HL-60 (cell line): ENCODE data around the gene CROT.

Experiments used
- DNase-seq, 2 experiments: peaks; one replicate each; pipeline ENCODE4 v3.0.0-alpha.2; 2010 to 2020; ENCODE audit warnings: low read depth in 1 of 2, low spot score in 1 of 2
- H3K27ac ChIP-seq: fragments of 250-450 bp; sonication (Bioruptor Pico); replicated peaks from 2 replicates; pipeline ENCODE4 v1.5.1; 2020; ENCODE audit warnings: mild to moderate bottlenecking, moderate library complexity
- H3K27me3 ChIP-seq: fragments of 250-450 bp; sonication (Bioruptor Pico); 2 replicates; pipeline ENCODE4 v1.5.1; 2021; ENCODE audit warnings: mild to moderate bottlenecking, moderate library complexity; ENCODE audit not compliant: insufficient read depth, poor library complexity, severe bottlenecking
- H3K4me3 ChIP-seq: replicated peaks from 2 replicates; pipeline ENCODE4 v1.5.1; 2011; ENCODE audit warnings: mild to moderate bottlenecking, control low read depth, low read length; ENCODE audit not compliant: insufficient read depth
- CTCF ChIP-seq: IDR thresholded peaks from one replicate; pipeline ENCODE4 v1.5.1; 2011; ENCODE audit warnings: low read length, control low read depth, inconsistent platforms; ENCODE audit not compliant: insufficient read depth
- GABPA ChIP-seq: IDR thresholded peaks from 2 replicates; pipeline ENCODE4 v1.6.1; 2012; ENCODE audit warnings: low read depth
- POLR2AphosphoS5 ChIP-seq: IDR thresholded peaks from 2 replicates; pipeline ENCODE4 v1.6.1; 2012; ENCODE audit warnings: low read depth
- SPI1 ChIP-seq: IDR thresholded peaks from 2 replicates; pipeline ENCODE4 v1.6.1; 2012; ENCODE audit warnings: low read depth, mild to moderate bottlenecking, borderline replicate concordance
- TF ChIP-seq, protein P1 (sequence below): IDR thresholded peaks from 2 replicates; pipeline ENCODE4 v1.6.1; 2012; ENCODE audit warnings: low read depth; ENCODE audit not compliant: insufficient replicate concordance

Gene CROT

GRCh38 chr7:87427288-87427687 lies 81.8 kb downstream of the CROT start:
- TF ChIP-seq GABPA (no peak), CTCF (no peak)

GRCh38 chr7:87432536-87432935 lies 87.1 kb downstream of the CROT start:
- TF ChIP-seq GABPA (no peak), CTCF (no peak), SPI1 (no peak), POLR2AphosphoS5 (no peak)
- TF ChIP-seq, protein P1, sequence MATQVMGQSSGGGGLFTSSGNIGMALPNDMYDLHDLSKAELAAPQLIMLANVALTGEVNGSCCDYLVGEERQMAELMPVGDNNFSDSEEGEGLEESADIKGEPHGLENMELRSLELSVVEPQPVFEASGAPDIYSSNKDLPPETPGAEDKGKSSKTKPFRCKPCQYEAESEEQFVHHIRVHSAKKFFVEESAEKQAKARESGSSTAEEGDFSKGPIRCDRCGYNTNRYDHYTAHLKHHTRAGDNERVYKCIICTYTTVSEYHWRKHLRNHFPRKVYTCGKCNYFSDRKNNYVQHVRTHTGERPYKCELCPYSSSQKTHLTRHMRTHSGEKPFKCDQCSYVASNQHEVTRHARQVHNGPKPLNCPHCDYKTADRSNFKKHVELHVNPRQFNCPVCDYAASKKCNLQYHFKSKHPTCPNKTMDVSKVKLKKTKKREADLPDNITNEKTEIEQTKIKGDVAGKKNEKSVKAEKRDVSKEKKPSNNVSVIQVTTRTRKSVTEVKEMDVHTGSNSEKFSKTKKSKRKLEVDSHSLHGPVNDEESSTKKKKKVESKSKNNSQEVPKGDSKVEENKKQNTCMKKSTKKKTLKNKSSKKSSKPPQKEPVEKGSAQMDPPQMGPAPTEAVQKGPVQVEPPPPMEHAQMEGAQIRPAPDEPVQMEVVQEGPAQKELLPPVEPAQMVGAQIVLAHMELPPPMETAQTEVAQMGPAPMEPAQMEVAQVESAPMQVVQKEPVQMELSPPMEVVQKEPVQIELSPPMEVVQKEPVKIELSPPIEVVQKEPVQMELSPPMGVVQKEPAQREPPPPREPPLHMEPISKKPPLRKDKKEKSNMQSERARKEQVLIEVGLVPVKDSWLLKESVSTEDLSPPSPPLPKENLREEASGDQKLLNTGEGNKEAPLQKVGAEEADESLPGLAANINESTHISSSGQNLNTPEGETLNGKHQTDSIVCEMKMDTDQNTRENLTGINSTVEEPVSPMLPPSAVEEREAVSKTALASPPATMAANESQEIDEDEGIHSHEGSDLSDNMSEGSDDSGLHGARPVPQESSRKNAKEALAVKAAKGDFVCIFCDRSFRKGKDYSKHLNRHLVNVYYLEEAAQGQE, result no peak
- Histone ChIP-seq H3K4me3 (no peak overlapping the region), H3K27ac (no peak overlapping the region), H3K27me3 (no peaks in the 10 kb centered on the region)
- no peak for DNase-seq

More at GRCh38 chr7:87427288-87427687, 81.8 kb downstream of the CROT start:
- DNase-seq, result no peak
- Histone ChIP-seq H3K27me3 (no peaks in the 10 kb centered on the region), H3K27ac (no peak overlapping the region), H3K4me3 (no peak overlapping the region)

DNA sequence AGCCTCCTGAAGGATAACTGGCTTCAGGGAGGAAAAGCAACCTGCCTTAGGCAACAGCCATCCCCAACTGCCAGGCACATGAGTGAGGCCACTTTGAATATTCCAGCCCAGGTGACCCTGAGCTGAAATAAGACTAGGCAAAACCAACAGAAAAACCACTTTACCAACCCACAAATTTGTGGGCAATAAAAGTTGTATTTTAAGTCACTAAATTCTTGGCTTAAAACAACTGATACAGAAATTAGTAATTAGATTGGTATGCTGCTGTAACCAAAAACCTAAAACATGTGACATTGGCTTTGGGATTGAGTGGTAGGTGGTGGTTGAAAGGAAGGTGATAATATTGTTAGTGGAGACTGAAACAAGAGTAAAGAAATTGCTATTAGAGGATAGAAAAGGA lies 90.1 kb downstream of the CROT start:
- DNase-seq, result no peak
- Histone ChIP-seq H3K27ac (no peak overlapping the region), H3K27me3 (no peaks in the 10 kb centered on the region), H3K4me3 (no peak overlapping the region)
- TF ChIP-seq GABPA (no peak), POLR2AphosphoS5 (no peak), SPI1 (no peak), CTCF (no peak)
- TF ChIP-seq, protein P1, result no peak

DNA sequence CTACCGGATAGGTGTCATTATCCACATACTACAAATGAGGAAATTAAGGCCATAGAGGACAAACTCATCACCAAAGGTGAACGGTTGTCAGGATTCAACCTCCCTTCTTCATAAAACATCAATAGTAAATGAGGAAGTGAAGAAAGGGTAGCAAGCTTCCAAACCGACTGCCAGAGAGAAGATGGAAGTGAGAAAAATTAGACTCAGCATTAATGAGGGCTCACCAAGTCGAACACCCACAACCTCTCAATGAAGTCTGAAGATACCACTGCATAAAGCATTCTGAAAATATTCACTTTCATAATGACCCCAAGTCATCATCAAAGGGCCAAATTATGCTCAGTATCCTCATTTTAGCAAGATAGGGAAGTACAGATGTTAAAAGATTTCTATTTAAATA lies 100.4 kb downstream of the CROT start:
- peaks cover 5% of the 10 kb centered on the region for H3K27me3 ChIP-seq
- no peak for TF ChIP-seq GABPA
- TF ChIP-seq SPI1, result peak; percentile 85
- no peak overlapping the region for H3K4me3 ChIP-seq
- DNase-seq, result peak in 1 of 2 experiments; percentile 15
- no peak overlapping the region for H3K27ac ChIP-seq
